GM12878 (cell line): Measurements from ENCODE around the gene CFHR4. TPM values are rescaled to one million over a fixed set of nuclear protein-coding genes. Genes with fewer than 3 reads are reported as not detected.
A peak's percentile ranks its signal among the peaks of the same experiment; 100 is the strongest.

Source experiments
- BCL11A ChIP-seq: IDR thresholded peaks from 2 replicates; pipeline ENCODE4 v1.6.1; 2011; ENCODE audit warnings: low read depth, low read length
- CREM ChIP-seq: IDR thresholded peaks from 2 replicates; pipeline ENCODE4 v1.6.1; 2014; ENCODE audit warnings: antibody characterized with exemption, low read depth
- FOXK2 ChIP-seq: fragments of 450-650 bp; IDR thresholded peaks from 2 replicates; pipeline ENCODE4 v1.6.1; 2017; ENCODE audit warnings: mild to moderate bottlenecking, moderate library complexity
- MEF2B ChIP-seq: fragments of 450-650 bp; IDR thresholded peaks from 2 replicates; pipeline ENCODE4 v1.6.1; 2018; ENCODE audit warnings: mild to moderate bottlenecking, moderate library complexity; ENCODE audit not compliant: partially characterized antibody, poor library complexity, severe bottlenecking
- MYC ChIP-seq: IDR thresholded peaks from 2 replicates; pipeline ENCODE4 v1.6.1; 2011; ENCODE audit warnings: mild to moderate bottlenecking, low read length, moderate library complexity, inconsistent platforms; ENCODE audit not compliant: insufficient read depth, insufficient replicate concordance, insufficient read length, severe bottlenecking
- NR2F1 ChIP-seq: fragments of 450-650 bp; conservative IDR thresholded peaks from 2 replicates; pipeline ENCODE4 v1.6.1; 2017; ENCODE audit warnings: mild to moderate bottlenecking
- PRDM15 ChIP-seq: fragments of 450-650 bp; formaldehyde crosslinking; IDR thresholded peaks from 2 replicates; pipeline ENCODE4 v1.4.0; 2020; ENCODE audit warnings: mild to moderate bottlenecking, moderate library complexity
- RUNX3 ChIP-seq: IDR thresholded peaks from 2 replicates; pipeline ENCODE4 v1.6.1; 2012; ENCODE audit warnings: low read length, inconsistent platforms
- SKIL ChIP-seq: fragments of 450-650 bp; IDR thresholded peaks from 2 replicates; pipeline ENCODE4 v1.6.1; 2017; ENCODE audit warnings: mild to moderate bottlenecking, low read depth, inconsistent platforms; ENCODE audit not compliant: poor library complexity, severe bottlenecking
- ZBTB33 ChIP-seq: fragments of 450-650 bp; IDR thresholded peaks from 2 replicates; pipeline ENCODE4 v1.6.1; 2017; ENCODE audit warnings: mild to moderate bottlenecking
- ZNF24 ChIP-seq: fragments of 450-650 bp; IDR thresholded peaks from 2 replicates; pipeline ENCODE4 v1.6.1; 2017; ENCODE audit warnings: antibody characterized with exemption, mild to moderate bottlenecking
- polyA plus RNA-seq, 11 experiments: library from polyadenylated mRNA; depleted of rRNA in 4 of 11; unstranded in 6 of 11; stranded (reverse) in 5 of 11; fragments of >200 nt; fragmentation: Nextera tagmentation in 4 of 11; fragmentation: Illumina TruSeq in 1 of 11; extraction: Ambion mirVana in 4 of 11; extraction: Trizol in 1 of 11; gene quantifications; 1 replicate in 1 of 11; 2 replicates in 10 of 11; pipeline versions ENCODE4 v1.2.1 to v1.2.3, GENCODE V29; 2011 to 2016; ENCODE audit warnings: inconsistent platforms in 2 of 11, missing spikeins in 2 of 11, low read depth in 1 of 11
- total RNA-seq, 4 experiments: library from RNA; depleted of rRNA in 3 of 4; stranded (reverse); fragments of >200 nt in 3 of 4; fragmentation: Illumina TruSeq in 1 of 4; extraction: Trizol in 1 of 4; gene quantifications; 2 replicates each; pipeline versions ENCODE4 v1.2.1 to v1.2.3, GENCODE V29; 2013 to 2021
- TF ChIP-seq, protein P1 (sequence below): fragments of 450-650 bp; formaldehyde crosslinking; IDR thresholded peaks from 2 replicates; pipeline ENCODE4 v1.4.0; 2022; ENCODE audit warnings: mild to moderate bottlenecking, moderate library complexity
- TF ChIP-seq, protein P2 (sequence below): IDR thresholded peaks from 2 replicates; pipeline ENCODE4 v1.6.1; 2012; ENCODE audit warnings: improper control_type of control experiment, low read depth, low read length; ENCODE audit not compliant: insufficient replicate concordance

The CFHR4 gene
- total and polyA plus RNA-seq, 10 of the 15 experiments (the other 5 are each of a cell fraction or from before 2014, with no cell fraction given) = not detected

GRCh38 chr1:196960854-196961253 is 73.0 kb downstream of the CFHR4 start (continued):
- TF ChIP-seq, protein P1, sequence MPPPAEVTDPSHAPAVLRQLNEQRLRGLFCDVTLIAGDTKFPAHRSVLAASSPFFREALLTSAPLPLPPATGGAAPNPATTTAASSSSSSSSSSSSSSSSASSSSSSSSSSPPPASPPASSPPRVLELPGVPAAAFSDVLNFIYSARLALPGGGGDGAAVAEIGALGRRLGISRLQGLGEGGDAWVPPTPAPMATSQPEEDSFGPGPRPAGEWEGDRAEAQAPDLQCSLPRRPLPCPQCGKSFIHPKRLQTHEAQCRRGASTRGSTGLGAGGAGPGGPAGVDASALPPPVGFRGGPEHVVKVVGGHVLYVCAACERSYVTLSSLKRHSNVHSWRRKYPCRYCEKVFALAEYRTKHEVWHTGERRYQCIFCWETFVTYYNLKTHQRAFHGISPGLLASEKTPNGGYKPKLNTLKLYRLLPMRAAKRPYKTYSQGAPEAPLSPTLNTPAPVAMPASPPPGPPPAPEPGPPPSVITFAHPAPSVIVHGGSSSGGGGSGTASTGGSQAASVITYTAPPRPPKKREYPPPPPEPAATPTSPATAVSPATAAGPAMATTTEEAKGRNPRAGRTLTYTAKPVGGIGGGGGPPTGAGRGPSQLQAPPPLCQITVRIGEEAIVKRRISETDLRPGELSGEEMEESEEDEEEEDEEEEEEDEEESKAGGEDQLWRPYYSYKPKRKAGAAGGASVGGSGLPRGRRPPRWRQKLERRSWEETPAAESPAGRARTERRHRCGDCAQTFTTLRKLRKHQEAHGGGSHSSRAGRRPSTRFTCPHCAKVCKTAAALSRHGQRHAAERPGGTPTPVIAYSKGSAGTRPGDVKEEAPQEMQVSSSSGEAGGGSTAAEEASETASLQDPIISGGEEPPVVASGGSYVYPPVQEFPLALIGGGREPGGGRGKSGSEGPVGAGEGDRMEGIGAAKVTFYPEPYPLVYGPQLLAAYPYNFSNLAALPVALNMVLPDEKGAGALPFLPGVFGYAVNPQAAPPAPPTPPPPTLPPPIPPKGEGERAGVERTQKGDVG (CRISPR knock-in tag) = no peak
- no peak for TF ChIP-seq MYC
- TF ChIP-seq PRDM15 = no peak
- peak; percentile 31 for TF ChIP-seq MEF2B
- 0 out of 2 replicates have a peak, but pooled peaks have one; percentile 10 for TF ChIP-seq BCL11A
- no peak for TF ChIP-seq NR2F1
- TF ChIP-seq, protein P2, sequence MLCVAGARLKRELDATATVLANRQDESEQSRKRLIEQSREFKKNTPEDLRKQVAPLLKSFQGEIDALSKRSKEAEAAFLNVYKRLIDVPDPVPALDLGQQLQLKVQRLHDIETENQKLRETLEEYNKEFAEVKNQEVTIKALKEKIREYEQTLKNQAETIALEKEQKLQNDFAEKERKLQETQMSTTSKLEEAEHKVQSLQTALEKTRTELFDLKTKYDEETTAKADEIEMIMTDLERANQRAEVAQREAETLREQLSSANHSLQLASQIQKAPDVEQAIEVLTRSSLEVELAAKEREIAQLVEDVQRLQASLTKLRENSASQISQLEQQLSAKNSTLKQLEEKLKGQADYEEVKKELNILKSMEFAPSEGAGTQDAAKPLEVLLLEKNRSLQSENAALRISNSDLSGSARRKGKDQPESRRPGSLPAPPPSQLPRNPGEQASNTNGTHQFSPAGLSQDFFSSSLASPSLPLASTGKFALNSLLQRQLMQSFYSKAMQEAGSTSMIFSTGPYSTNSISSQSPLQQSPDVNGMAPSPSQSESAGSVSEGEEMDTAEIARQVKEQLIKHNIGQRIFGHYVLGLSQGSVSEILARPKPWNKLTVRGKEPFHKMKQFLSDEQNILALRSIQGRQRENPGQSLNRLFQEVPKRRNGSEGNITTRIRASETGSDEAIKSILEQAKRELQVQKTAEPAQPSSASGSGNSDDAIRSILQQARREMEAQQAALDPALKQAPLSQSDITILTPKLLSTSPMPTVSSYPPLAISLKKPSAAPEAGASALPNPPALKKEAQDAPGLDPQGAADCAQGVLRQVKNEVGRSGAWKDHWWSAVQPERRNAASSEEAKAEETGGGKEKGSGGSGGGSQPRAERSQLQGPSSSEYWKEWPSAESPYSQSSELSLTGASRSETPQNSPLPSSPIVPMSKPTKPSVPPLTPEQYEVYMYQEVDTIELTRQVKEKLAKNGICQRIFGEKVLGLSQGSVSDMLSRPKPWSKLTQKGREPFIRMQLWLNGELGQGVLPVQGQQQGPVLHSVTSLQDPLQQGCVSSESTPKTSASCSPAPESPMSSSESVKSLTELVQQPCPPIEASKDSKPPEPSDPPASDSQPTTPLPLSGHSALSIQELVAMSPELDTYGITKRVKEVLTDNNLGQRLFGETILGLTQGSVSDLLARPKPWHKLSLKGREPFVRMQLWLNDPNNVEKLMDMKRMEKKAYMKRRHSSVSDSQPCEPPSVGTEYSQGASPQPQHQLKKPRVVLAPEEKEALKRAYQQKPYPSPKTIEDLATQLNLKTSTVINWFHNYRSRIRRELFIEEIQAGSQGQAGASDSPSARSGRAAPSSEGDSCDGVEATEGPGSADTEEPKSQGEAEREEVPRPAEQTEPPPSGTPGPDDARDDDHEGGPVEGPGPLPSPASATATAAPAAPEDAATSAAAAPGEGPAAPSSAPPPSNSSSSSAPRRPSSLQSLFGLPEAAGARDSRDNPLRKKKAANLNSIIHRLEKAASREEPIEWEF = no peak
- TF ChIP-seq FOXK2 = no peak
- TF ChIP-seq RUNX3 = peak; percentile 69
- TF ChIP-seq ZNF24 = 0 out of 2 replicates have a peak, but pooled peaks have one; percentile 24
- no peak for TF ChIP-seq ZBTB33
- TF ChIP-seq CREM = no peak
- no peak for TF ChIP-seq SKIL
